MV-4-11 (cell line): ENCODE data around the gene KLHL30.
A peak's percentile ranks its signal among the peaks of the same experiment; 100 is the strongest.
"Not testable (repeated sequence)": the region's sequence is repeated elsewhere in the genome, so short reads cannot be mapped to it uniquely, and the experiment has no call there.

Source experiments
- DNase-seq: peaks from one replicate; lab custom pipeline; 2025; lab: John Stamatoyannopoulos, UW

Gene KLHL30

DNA sequence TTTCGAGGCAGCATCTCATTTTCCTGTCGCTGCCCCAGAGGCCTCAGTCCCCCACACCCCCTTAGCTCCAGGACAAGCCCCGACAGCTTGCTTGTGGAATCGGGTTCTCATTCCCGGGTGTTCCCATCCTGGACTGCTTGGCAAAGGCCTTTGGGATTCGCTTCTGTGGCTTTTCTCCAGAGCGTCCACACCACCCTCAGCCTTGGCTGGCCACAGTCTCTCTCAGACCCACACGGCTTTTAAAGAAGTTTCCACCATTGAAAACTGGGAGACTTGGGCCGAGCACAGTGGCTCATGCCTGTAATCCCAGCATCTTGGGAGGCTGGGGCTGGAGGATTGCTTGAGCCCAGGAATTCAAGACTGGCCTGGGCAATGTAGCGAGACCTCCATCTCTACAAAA is 35.6 kb upstream of the KLHL30 start:
- no peak for DNase-seq

DNA sequence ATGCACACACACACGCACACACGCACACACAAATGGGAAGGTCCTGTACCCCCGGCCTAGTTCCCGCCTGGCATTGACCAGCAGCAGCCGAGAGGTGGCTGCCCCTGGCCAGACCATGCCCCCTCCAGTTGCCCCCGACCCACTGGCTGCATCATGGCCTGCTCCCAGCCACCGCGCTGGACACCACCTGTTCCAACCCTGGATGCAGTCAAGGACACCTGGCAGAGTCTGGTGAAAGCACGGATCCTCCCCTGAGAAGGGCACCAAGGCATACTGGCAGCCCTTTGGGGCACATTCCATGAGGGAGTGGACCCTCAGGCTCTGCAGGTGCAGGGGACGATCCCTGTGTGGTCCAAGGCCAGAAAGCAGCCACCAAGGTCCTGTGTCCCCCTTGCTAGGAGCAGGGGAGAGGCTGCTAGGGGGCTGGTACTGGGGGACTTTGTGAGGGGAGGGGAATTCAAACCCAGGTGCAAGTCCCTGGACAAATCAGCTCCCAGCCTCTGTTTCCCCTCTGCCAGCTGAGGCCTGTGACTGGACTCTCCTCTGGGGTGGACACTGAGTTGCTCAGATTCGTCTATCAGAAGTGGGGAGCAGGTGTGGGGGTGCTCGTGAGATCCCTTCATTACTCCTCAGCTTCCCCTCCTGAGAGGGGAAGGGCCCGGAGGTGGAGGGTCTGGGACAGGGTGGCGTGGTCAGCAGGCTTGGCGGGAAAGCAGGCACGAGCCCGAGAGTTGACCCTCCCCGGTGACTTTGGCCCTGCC is 34.8 kb upstream of the KLHL30 start:
- no peak for DNase-seq

DNA sequence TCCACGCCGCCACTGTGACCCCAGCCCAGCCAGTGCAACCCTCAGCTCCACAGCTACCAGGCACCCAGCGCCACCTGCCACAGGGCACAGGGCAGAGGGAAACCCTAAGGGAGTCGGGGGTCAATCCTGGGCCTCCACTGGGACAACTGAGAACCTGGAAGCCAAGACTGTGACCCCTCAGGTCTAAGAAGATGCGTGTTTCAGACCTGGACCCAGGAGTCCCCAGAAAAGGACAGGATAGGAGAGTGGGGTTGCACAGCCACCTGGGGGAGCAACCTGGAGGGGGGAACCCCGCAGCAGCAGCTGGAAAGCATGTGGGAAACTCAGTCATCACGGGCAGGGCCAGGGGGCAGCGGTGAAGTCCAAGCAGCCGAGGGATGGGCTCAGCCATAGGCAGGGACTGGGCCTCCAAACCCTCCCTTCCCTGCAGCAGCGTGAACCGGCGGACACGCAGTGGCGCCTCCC is 34.2 kb upstream of the KLHL30 start:
- no peak for DNase-seq

DNA sequence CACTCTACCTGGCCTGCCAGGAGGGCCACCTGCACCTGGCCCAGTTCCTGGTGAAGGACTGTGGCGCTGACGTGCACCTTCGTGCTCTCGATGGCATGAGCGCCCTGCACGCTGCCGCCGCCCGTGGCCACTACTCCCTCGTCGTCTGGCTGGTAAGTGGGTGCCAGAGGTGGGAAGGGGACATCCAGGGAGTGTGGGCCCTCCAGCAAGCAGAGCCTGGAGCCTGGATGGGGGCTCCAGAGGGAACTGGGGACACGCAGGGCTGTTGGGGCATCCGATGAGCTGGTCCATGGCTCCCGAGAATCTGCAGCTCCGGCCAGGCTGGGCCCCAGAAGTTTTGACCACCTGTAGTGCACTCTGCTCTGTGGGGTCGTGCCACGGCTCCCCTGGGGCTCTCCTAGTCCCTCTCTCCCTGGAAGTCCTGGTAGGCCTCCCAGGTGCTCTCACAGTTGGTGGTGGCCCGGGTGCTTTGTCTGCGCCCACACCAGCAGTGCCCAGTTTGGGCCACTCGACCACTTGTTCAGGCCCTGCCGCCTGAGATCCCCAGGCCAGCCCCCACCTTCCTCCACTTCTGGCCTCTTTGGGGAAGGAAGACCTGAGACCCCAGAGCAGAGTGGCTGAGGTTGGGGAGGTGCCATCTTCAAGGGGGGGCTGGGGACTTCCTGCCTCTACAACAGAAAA is 33.6 kb upstream of the KLHL30 start:
- DNase-seq, result no peak

DNA sequence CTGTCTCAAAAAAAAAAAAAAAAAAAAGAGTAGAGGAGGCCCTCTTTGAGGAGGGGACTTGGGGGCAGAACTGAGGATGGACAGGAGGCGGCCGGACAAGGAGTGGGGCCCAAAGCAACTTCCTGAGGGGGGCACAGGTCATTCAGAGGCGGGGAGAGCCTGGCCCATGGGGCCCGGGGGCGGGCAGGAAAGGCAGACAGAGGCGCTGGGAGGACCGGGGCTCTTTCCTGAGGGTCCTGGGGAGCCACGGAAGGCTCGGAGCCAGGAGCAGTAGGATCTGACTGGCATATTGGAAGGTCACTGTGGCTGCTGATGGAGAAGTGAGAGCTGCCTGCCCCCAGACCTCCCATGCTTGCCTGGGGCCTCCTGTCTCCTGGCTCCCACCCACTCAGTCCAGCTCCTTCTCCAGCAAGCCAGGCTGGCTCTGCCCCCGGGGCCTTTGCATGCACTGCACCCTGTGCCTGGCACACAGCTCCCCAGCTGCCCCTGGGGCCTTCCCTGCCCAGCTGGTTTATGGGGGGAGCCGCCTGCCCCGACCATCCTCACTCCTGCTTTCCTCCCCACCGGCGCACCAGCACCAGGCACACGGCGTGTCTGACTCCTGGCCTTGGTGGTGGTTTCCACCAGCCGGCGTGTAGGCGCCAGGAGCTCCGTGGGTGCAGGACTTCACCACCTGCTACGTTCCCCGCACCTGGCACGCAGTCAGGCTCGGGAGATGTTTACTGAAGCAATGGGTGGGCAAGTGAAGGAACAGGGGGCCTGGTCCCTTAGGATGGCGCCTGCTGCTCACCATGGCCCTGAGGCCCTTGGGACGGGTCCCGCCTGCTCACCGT is 32.7 kb upstream of the KLHL30 start:
- no peak for DNase-seq

DNA sequence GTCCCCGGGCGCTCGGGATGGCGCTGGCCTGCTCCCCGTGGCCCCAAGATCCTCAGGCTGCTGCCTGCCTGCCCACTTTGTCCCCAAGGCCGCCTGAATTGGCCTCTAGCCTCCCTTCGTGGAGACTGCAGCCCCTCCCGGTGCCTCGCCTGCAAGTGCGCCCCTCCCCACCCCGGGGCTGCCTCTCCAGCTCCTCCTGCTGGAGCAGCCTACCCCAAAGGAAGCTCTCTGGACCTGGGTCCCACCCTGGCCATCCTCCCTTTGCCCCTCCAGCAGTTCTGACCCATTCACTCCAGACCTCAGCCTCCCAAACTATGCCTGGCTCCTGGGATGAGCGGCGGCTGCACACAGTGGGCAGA is 32.1 kb upstream of the KLHL30 start:
- no peak for DNase-seq

DNA sequence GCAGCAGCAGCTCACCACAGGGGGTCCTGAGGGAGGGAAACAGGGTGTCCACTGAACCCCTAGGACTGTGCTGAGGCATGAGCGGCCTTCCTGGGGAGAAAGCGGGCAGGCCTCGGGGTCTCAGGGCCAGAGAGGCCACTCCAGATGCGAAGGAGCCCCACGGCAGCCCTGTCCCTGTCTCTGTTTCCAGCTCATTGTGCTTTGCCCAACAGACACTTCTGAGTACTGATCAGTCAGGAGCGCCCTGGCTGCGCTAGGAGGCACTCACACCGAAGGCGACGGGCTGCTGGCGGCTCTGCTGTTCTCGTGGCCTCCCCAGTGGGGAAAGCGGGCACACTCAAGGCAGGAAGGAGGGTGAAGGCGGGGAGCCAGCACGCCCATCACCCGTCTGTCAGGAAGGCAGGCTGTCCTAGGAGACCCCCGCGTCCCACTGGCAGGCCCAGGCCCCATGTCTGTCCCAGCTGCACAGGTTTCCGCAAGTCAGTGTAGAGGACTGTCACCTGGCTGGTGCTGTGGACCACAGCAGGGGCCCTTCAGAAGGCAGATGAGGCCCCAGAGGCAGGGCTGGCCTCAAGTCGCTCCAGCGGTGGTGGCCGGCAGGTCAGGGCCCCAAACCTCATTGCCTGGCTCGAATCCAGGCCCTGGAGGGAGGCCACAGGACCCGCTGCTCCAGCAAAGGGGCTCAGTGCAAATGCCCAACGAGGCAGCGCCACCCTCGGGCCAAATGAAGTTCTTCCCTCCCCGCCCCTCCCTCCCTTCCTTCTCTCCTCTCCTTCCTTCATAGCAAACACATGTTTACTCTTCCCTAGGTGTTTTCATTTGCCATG is 31.6 kb upstream of the KLHL30 start:
- DNase-seq, result peak; percentile 59

DNA sequence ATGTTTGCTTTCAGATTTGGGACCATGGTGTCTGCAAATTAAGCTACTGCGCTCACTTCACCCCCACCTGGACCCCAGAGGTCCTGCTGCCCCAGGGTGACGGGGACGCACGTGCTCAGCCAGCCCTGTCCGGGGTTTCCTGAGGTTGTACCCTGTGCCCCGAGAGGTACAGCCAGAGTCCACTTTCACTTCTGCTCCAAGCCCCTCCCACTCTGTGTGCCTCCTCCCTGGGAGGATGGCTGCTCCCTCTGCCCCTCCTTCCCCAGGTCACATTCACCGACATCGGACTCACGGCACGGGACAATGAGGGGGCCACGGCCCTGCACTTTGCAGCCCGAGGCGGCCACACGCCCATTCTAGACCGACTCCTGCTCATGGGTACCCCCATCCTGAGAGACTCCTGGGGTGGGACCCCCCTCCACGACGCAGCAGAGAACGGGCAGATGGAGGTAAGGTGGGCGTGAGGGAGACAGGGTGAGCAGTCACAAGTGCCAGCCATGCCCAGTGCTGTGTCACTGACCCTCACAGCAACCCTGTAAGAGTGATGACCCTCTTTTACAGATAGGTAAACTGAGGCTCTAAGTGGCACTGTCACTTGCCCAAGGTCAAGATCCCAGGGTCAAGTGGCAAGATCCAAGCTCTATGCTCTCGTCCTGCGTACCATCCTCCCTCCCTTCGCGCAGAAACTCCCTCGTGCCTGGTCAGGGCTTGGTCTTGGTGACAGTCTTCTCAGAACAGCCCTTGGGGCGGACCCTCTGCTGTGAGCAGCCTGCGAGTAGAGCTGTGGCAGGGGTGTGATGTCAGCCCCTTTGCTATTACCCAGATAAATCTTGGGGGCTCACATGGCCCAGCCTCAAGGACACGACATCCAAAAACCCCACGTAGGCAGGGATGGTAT is 30.7 kb upstream of the KLHL30 start:
- peak; percentile 65 for DNase-seq

DNA sequence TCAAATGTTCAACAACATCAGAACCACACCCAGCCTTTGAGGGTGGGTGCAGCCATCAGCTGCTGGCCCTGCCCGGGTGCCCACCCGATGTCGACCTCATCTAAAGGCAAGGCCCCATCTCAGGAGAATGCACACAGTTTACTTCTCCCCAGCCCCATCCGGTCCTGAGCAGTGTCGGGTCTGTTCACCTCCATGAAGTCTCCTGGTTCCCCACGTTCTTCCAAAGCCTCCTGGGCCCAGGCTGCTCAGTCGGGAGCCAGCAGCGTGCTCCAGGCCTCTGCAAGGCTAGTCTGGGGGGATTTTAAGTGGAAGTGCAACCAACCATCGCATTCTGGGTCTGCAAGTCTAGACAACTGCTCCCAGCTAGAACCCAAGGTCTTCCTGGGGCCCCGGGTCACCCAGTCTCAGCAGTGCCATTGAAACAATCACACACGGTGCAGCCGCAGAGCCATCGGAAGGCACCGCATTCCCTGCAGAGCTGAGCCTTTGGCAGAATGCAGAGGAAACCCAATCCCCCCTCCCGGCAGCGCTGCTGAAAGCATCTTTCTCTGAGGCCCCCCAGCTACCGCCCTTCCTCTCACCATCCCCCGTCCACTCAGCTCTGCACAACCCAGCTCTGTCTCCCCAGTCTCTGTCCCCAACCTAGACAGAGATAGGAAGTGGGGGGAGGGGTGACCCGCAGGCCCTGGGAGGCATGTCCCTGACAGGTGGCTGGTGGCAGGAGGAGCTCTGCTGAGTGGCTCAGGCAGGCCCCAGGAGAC is 29.9 kb upstream of the KLHL30 start:
- DNase-seq, result no peak

DNA sequence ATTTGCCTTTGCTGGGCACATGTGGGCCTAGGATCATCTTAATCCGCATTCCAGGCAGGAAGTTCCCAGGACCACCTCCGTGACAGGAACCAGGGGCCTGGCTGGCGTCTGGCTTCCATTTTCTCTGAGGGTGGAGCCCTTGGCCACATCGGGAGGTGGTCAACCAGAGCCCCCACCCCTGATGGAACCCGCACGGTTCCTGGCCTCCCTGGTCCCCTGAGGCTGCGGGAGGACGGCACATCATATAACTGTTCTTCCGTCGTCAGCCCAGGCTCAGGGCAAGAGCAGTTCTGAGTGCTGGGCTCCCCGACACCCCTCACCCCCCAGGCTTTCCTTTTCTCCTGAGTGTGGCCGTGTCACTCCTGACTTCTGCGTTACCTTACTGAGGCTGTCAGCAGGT is 24.9 kb upstream of the KLHL30 start:
- no peak for DNase-seq

DNA sequence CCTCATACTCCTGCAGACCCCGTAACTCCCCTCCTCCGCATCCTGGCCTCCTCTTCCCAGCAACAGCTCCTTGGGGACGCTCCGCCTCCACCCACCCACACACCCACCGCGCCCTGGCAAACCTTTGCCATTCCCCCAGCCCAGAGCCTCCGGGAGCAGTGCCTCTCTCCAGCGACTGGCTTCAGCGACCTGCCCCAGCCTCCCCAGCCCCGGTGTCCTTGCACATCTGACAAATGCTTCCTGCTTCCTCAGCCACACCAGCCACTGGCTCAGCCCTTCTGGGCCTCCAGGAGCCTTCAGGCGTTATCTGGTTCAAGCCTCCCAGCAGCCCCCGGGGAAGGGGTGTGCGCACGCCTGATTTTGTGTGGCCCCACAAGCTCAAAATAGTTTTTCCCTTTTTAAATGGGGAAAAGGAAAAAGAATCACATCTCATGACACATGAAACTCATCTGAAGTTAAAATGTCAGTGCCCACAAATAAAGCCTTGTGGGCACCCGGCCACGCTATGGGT is 24.1 kb upstream of the KLHL30 start:
- no peak for DNase-seq

DNA sequence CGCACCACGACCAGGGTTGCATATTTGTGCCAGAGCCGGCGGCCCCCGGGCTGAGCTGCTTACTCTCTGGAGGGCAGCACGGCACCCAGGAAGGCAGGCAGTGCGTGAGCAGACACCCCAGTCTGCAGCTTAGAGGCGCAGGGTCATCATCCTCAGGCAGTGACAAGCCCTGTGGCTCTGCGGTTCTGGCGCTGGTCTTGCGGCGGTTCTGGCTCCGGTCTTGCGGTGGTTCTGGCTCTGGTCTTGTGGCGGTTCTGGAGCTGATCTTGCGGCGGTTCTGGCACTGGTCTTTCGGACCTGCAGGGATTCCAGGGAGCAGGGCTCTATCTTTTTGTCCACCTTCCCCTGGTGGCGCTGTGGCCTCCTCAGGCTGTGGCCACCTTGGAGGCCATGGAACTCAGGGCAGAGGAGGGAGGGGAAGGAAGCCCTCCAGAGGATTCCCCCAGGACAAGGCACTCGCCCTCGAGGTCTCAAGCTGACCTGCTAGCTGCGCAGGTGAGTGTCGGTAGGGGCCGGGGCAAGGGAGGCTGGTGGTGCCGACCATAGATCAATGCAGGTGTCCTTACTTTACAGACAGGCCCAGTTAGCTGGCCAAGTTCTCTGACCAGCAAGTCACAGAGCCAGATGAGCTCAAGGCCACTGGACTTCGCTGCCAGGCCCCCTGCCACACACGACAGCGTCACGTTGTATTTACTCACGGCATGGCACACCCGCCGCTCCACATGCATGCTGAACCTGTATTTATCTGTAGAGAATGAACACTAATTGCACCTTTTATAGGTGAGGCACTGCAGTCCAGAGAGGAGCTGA is 23.4 kb upstream of the KLHL30 start:
- no peak for DNase-seq

DNA sequence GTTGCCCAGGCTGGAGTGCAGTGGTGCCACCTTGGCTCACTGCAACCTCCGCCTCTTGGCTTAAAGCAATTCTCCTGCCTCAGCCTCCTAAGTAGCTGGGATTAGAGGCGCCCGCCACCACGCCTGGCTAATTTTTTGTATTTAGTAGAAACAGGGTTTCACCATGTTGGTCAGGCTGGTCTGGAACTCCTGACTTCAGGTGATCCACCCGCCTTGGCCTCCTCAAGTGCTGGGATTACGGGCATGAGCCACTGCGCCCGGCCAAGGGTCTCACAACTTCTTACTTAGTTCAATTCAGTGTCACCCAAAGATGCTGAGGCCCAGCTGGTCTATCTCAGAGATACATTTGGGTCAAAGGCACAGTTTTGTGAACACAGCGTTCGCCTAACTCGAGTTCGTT is 22.8 kb upstream of the KLHL30 start:
- not testable (repeated sequence) for DNase-seq

DNA sequence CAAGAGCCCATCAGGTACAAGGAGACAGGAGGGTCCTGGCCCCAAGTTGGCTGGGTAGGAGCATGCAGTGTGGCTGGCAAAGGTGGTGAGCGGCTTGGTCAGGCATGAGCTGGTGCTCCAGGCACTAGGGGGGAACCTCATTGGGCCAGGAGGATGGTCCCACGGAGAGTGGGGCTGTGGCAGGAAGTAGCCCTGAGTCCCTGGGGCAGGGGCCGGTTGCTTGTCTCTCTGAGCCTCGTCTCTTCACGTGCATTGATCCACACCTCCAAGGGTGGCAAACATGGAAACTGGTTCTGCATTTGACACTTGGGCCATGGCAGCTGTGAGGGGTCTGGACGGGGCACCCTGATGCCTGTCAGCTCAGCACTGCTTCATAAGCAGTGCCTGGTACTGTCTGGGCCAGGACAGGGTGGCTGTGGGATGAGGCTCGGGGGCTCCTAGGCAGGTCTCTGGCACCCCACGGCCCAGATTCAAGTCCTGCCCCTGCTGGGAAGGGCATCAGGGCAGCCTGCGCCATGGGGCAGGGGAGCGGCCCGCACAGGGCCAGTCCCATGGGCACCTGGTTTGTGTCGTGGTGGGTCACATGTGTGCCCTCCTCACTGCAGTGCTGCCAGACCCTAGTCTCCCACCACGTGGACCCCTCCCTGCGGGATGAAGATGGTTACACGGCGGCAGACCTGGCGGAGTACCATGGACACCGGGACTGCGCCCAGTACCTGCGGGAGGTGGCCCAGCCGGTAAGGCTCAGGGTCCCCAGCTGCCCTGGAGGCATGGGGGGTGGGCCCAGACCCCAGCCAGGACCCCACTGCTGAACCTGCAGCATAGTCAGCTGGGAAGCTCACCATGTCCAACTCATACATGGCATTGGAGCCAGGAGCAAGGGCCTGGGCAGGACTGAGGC is 21.9 kb upstream of the KLHL30 start:
- no peak for DNase-seq

DNA sequence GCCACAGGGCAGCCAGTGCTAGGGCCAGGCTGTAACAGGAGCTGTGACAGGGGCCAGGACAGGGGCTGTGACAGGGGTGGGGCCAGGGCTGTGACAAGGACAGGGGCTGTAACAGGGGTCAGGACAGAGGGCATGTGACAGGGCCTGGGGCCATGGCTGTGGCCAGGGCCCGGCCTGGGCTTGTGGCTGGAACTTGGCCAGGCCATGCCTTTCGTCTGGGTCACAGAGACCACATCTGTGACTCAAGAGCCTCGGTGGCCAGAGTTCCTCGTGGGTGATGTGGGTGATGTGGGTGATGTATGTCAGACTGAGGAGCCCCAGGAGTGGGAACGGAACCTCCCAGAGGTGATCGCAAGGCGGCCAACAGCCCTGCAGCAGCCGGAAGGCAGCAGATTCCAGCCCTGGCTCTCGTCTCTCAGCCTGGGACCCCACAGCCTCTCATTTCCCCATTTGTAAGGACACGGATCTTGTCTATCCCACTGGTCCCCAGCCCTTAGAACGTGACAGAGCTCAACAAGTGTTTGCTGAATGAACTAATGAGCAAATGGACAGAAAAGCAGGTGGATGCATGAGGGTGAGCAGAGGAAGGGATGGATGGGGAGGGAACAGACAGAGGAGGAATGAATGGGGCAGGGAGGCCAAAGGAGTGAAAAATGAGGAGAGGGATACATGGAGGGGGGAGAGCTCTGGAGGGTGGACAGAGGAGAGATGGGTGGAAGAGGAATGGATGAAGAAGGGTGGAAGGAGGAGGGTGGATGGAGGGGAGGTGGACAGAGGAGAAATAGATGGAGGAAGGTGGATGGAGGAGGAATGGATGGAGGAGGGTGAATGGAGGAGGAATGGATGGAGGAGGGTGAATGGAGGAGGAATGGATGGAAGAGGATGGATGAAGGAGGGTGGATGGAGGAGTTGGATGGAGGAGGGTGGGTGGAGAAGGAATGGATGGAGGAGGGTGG is 21.0 kb upstream of the KLHL30 start:
- DNase-seq, result peak; percentile 48

DNA sequence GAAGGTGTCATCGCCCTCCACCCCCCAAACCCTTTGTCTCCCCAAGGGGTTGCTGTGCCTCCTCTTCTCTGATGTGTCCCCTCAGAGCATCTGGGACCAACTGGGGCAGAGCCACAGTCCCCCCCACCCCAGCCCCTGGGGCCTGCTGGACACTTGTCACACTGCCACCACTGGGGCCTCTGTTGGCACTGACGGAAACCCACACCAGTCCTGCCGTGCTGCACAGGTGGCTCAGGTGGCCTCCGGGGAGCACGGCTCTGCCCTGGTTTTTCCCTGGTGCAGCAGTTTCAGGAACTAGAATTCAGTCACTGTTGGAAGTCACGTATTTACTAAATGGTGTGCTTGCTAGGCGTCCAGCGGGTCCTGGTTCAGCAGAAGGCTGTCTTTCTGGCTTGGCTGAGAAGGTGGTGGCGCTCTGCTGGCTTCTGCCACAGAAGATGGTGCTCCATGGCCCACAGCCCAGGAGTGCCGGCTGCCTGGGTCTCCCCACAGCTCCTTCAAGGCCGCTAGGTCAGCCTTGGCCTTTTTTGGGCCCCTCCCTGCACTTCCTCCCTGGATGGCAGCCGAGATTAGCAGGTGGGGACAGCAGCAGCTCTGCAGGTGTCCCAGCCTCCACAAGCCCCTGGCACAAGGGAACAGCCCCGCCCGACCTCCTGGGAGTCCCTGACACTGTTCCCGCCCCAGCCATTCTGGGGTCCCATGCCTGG is 18.6 kb upstream of the KLHL30 start:
- DNase-seq, result no peak
